ENCODE measurements around the gene MAP3K3.

The MAP3K3 gene

DNA sequence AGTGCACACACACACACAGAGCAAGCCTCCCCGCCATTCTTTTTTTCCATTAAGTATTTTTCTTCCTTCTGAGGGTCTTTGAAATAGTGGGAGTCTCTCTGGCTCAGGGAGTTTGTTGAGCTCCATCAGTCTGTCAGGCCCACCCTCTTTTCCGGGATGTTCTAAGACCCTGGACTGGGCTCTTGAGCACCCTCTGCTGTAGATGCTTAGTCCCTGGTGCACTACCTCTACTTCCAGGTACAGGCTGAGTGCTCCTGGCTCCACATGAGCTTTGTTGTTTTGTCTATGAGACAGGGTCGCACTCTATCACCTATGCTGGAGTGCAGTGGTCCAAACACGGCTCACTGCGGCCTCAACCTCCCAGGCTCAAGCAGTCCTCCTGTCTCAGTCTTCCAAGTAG, 57.0 kb downstream of the MAP3K3 start:
- DNase-seq (ENCODE audit: low read depth): no peak

DNA sequence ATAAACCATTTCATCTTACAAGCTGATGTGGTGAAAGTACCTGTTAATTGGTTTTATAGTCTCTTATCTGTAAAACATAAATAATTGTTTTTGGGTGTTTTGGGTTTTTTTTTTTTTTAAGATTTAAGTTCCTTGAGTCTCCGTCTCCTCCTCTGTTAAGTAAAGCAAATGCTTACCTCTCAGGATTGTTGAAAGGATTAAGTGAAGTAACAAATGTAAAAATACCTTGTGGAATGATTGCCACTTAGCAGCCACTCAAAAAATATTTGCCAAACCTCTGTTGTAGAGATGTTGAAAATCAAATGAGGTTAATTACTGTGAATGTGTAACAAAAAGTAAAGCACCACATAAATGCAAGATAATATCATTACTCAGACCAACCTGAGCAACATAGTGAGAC, 58.5 kb downstream of the MAP3K3 start:
- H3K4me3 ChIP-seq (ENCODE audit: low read length): no peak overlapping the region
- TF ChIP-seq, protein P1, sequence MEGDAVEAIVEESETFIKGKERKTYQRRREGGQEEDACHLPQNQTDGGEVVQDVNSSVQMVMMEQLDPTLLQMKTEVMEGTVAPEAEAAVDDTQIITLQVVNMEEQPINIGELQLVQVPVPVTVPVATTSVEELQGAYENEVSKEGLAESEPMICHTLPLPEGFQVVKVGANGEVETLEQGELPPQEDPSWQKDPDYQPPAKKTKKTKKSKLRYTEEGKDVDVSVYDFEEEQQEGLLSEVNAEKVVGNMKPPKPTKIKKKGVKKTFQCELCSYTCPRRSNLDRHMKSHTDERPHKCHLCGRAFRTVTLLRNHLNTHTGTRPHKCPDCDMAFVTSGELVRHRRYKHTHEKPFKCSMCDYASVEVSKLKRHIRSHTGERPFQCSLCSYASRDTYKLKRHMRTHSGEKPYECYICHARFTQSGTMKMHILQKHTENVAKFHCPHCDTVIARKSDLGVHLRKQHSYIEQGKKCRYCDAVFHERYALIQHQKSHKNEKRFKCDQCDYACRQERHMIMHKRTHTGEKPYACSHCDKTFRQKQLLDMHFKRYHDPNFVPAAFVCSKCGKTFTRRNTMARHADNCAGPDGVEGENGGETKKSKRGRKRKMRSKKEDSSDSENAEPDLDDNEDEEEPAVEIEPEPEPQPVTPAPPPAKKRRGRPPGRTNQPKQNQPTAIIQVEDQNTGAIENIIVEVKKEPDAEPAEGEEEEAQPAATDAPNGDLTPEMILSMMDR (conservative IDR thresholded peaks at IDR 0.05; ENCODE audit: low read depth, low read length): no peak
- no peak for DNase-seq (ENCODE audit: low read depth)

More for the DNA sequence above, 57.0 kb downstream of the MAP3K3 start:
- TF ChIP-seq, protein P1 (conservative IDR thresholded peaks at IDR 0.05; ENCODE audit: low read depth, low read length): no peak
- no peak overlapping the region for H3K4me3 ChIP-seq (ENCODE audit: low read length)

DNA sequence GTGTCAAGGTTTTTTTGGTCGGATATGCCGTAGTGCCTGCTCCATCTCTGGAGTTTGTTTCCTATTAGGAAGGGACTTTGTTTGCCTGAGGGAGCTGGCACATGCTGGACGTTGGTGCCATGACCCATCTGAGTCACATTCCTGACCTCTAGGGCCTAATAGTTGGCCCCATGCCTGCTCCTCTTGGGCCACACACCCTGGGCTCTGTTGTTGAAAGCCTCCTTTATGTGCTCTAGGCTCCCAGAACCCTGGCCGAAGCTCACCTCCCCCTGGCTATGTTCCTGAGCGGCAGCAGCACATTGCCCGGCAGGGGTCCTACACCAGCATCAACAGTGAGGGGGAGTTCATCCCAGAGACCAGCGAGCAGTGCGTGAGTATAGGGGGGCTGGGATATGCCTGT, 59.3 kb downstream of the MAP3K3 start:
- no peak for DNase-seq (ENCODE audit: low read depth)
- no peak overlapping the region for H3K4me3 ChIP-seq (ENCODE audit: low read length)
- TF ChIP-seq, protein P1 (conservative IDR thresholded peaks at IDR 0.05; ENCODE audit: low read depth, low read length): no peak

DNA sequence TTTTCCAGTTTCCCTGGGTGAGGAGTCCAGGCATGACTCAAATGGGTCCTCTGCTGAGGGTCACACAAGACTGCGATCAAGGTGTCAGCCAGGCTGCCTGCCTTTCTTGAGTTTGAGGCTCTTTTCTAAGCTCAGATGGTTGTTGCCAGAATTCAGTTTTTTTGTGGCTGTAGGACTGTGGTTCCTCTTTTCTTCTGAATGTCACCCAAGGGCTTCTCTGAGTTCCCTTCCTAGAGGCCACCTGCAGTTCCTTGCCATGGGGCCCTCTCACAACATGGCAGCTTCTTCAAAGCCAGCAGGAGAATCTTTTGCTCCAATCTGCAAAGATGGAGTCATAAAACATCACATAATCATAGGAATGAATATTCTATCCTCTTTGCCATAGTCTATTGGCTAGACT, 60.2 kb downstream of the MAP3K3 start:
- no peak for DNase-seq (ENCODE audit: low read depth)
- H3K4me3 ChIP-seq (ENCODE audit: low read length): no peak overlapping the region
- TF ChIP-seq, protein P1 (conservative IDR thresholded peaks at IDR 0.05; ENCODE audit: low read depth, low read length): no peak

DNA sequence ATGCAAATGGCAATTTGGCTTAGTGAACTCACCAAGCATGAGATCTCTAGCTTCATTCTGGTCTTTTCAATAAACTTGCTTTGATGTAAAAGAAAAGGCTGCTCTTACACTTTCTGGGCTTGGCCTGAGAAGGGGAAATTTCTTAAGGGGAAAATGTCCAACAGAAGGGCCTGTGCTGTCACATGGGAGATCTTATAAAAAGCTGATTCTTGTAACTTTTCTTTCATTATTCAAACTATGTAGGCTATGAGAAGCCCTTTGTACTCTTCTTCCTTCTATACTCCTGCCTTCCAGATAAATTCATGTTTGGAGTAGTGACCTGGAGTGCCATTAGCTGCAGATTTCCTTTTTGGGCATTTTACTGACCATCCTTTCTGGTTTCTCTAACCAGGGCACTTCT, 60.8 kb downstream of the MAP3K3 start:
- DNase-seq (ENCODE audit: low read depth): no peak
- TF ChIP-seq, protein P1 (conservative IDR thresholded peaks at IDR 0.05; ENCODE audit: low read depth, low read length): no peak
- H3K4me3 ChIP-seq (ENCODE audit: low read length): no peak overlapping the region

DNA sequence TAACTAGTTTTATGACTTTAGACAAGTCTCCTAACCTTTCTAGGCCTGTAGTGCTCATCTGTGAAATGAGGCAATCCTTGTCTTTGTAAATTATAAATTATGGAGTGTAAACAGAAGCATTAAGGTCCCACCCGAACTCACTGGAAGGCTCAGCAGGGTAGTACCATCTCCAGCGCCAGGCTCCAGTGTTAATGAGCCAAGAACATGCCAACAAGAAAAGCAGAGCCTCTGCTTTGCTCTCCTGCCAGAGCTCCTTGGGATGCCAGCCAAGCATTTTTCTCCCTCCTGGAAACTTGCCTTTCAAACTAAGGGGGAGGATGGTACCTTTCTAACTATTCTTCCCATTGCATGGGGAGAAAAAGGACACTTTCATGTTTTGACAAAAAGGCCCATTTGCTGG, 62.8 kb downstream of the MAP3K3 start:
- no peak overlapping the region for H3K4me3 ChIP-seq (ENCODE audit: low read length)
- peak; percentile 32 for DNase-seq (ENCODE audit: low read depth)
- TF ChIP-seq, protein P1 (conservative IDR thresholded peaks at IDR 0.05; ENCODE audit: low read depth, low read length): no peak

DNA sequence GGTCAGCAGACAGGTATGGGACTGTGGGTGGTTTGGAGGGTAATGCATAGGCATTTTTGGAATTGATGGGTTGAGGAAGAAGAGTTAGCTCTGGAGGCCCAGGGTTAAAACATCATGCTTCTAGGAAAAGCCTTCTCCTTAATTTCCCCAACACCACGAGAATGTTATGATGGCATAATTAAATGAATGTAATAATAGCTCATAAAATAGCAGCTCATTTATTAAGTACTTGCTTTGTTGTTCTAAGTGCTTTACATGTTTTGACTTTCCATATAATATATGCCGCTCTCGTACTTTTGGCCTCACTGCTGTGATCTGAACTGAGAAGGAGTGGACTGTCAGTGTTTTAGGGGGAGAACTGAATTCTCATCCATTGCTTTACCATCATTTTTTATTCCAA, 63.4 kb downstream of the MAP3K3 start:
- H3K4me3 ChIP-seq (ENCODE audit: low read length): no peak overlapping the region
- TF ChIP-seq, protein P1 (conservative IDR thresholded peaks at IDR 0.05; ENCODE audit: low read depth, low read length): no peak
- no peak for DNase-seq (ENCODE audit: low read depth)

Data from retinal pigment epithelial cell (primary cell).